Measurements from ENCODE around the gene NRCAM.

DNA sequence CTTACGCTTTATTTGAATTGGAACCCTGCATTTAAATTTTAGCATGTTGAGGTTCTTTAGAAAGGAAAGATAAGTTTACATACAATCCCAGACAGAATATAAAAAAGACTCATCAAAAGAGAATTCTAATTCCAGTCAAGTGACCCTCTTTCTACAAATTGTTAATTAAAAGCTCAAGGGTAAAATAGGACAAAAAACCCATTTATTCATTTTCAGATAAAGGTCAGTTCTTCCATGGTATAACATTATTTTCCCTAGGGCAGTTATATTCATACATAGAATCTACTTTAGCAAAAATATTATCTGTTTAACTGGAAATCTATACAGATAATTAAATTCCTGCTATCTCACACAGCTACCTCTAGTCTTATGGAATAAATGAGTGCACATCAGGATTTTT lies 188.6 kb downstream of the NRCAM start:
- TF ChIP-seq, protein P1, sequence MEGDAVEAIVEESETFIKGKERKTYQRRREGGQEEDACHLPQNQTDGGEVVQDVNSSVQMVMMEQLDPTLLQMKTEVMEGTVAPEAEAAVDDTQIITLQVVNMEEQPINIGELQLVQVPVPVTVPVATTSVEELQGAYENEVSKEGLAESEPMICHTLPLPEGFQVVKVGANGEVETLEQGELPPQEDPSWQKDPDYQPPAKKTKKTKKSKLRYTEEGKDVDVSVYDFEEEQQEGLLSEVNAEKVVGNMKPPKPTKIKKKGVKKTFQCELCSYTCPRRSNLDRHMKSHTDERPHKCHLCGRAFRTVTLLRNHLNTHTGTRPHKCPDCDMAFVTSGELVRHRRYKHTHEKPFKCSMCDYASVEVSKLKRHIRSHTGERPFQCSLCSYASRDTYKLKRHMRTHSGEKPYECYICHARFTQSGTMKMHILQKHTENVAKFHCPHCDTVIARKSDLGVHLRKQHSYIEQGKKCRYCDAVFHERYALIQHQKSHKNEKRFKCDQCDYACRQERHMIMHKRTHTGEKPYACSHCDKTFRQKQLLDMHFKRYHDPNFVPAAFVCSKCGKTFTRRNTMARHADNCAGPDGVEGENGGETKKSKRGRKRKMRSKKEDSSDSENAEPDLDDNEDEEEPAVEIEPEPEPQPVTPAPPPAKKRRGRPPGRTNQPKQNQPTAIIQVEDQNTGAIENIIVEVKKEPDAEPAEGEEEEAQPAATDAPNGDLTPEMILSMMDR (IDR thresholded peaks at IDR 0.05), result no peak
- TF ChIP-seq POLR2AphosphoS5 (IDR thresholded peaks at IDR 0.05) (no peak), EP300 (IDR thresholded peaks at IDR 0.05) (no peak), POLR2A (IDR thresholded peaks at IDR 0.05) (no peak)
